Left cardiac atrium (tissue), 4 donors: Measurements from ENCODE around the gene DLL1. TPM values are rescaled to one million over a fixed set of nuclear protein-coding genes. Genes with fewer than 3 reads are reported as not detected.
A peak's percentile ranks its signal among the peaks of the same experiment; 100 is the strongest.
"Not testable (repeated sequence)": the region's sequence is repeated elsewhere in the genome, so short reads cannot be mapped to it uniquely, and the experiment has no call there.

Experiments used
- ATAC-seq, 2 donors: fragments of 200-7000 bp; cut with Tn5 transposase; one replicate each; pipeline ENCODE4 v1.9.1; 2020; ENCODE audit warnings: mild to moderate bottlenecking in 2 of 2, moderate library complexity in 2 of 2
- DNase-seq: peaks from one replicate; pipeline ENCODE4 v3.0.0-alpha.2; 2020
- intact Hi-C, 2 donors: fragments of 100-400 bp; cut with DNase I; formaldehyde crosslinking; loops; one replicate each; pipeline versions ENCODE4 v1.14.1 to v1.15.1; 2022 to 2023
- long read RNA-seq: library from polyadenylated mRNA; unstranded; transcript quantifications from one replicate; pipeline ENCODE4 v2.0.0, GENCODE V29; 2021
- total RNA-seq, 2 donors: library from RNA; stranded (reverse); fragmentation: NEBNext Ultra II Directional; extraction: Animal tissue kit (Norgen Biotek cat#: 25700); gene quantifications; one replicate each; pipeline ENCODE4 v1.2.1, GENCODE V29; 2021
- donor health status: DM: no; HTN: yes; CAD: no.
- donor health status: DM: no; HTN: yes; CAD: no; lungs with severe emphysema.
- donor health status: DM: yes; HTN: yes; CAD: no.
- donor health status: Dilated cardiomyopathy.

DLL1 gene
- total RNA-seq = 10 to 100 TPM; 19.0 to 26.8 TPM
- long read RNA-seq, transcript DLL1-201 (11 exons, 3,174 nt) = major isoform, 14 of 34 reads
- long read RNA-seq, partial matches to known transcripts = 13 of 34 reads
- long read RNA-seq, other reads (novel, unspliced or antisense) = 7 of 34 reads

DNA sequence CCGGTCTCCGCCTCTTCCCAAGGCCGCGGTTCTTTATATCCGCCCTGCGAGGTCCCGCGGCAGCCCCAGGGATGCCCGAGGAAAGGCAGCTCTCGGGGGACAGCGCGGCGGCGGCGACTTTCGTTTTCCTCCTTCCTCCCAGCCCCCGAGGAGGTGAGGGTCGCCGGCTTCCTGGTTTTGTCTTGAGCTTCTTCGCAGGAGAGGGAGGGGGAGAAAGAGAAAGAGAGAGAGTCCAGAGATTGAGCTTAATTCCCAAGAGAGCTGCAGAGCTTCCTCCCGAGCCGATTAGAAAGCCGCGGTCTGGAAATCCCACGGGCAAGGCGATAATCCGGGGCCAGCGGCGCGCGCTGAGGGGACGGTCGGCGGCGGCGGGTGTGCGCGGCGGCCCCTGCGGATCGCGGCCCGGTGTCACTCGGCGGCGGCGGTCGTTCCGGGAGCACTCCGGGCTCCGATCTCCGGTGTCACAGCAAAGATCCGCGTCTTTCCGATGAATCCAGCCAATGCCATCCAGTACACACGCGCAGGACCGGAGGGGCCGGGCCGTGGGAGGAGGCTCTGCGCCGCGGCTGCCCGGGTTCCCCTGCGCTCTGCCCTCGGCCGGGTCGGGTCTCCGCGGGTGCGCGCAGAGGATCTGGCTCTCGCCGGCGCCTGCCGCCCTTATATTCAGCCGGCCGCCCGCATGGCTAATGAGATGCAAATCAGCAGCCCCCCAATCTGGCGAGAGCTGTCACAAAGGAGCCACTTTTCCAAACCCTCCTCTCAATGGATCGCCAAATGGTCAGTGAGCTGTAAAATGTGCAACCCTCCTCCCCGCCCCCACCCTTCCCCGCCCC is at the start of gene DLL1:
Gene DLL1 (minus strand): TSS at position 783 of the 833 bp plus-strand sequence. CDS start 939 bp downstream, outside the sequence.
- peak; percentile 58 to 68 for ATAC-seq
- DNase-seq = peak; percentile 78
- intact Hi-C loops = loop anchor here (2.0 to 10.0 kb wide), 4 partner anchors 234 to 456 kb away; no protein-coding TSS in a partner anchor

GRCh38 chr6:170335199-170335598 is 44.3 kb upstream of the DLL1 start:
- intact Hi-C loops, ATAC-seq, DNase-seq: not testable (repeated sequence)

DNA sequence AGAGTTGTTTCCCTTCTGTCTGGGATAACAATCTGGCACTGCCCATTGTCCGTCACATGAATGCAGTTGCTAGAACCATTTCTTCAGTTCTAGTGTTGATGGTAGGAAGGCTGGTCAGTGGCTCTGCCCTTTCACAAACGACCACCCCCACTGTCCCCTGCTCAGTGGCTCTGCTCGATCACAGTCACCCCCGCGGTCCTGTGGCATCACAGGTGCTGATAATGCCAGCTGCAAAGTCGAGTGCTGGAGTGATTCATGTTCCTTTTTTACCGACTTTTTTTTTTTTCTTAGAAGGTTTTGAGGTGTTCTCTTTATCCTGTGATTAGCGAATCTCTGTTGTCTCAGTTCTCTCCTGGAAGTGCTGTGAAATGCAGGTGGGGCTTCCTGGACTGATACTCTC is 38.4 kb upstream of the DLL1 start:
- DNase-seq = no peak
- no peak for ATAC-seq

DNA sequence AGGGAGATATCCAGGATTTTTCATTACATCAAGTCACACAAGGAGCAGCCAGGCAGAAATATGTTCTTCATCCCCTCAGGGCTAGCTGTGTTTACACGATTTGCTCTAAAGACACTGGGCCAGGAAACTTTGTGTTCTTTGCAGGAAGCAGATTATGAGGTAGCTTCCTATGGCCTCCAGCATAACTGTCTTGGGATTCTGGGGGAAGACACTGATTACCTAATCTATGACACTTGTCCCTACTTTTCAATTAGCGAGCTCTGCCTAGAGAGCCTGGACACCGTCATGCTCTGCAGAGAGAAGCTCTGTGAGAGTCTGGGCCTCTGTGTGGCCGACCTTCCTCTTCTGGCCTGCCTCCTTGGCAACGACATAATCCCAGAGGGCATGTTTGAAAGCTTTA is 26.8 kb upstream of the DLL1 start:
- peak; percentile 20 to 33 for ATAC-seq
- no peak for DNase-seq
- intact Hi-C loops = no loop called here

More for the DNA sequence above, 38.4 kb upstream of the DLL1 start:
- intact Hi-C loops = no loop called here

- DNase-seq = no peak
- intact Hi-C loops = no loop called here
- ATAC-seq = no peak
Measured at GRCh38 chr6:170317076-170317475, 26.2 kb upstream of the DLL1 start.

DNA sequence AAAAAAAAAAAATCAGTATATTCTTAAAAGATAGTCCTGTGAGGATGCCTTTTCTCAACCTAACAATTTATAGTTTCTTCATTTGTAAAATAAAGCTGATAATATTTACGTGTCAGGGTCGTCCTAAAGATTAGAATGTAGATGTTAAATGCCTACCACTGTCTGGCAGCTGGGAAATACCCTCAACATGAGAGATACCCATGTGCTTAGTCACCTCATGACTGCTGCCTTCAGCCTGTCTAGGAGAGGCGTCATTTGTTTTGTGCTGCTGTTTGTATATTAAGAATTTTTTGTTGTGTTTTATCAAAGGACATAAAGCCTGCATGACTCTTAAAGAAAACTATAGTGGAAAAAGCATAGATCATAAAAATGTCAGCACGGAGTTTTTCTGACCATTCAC is 25.2 kb upstream of the DLL1 start:
- intact Hi-C loops = no loop called here
- DNase-seq = no peak
- no peak for ATAC-seq

DNA sequence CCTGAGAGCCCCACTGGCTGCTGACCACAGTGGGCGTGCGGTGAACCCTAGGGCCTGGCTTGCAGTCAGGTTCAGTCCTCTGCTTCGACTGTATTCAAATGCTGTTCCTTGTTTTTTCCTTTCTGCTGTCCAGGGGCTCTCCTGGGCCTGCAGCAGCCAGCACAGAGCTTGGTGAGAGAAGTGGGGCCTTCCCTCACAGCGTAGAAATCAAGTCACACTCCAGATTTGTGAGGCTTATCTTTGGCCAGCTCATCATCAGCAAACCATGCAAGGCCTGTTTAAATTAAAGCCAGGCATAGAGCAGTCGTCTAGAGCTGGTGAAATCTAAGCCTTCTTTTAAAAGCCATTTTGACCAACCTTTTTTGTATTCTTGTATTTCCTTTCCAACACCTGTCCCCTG is 24.1 kb upstream of the DLL1 start:
- DNase-seq = no peak
- intact Hi-C loops = no loop called here
- peak; percentile 67 to 81 for ATAC-seq

DNA sequence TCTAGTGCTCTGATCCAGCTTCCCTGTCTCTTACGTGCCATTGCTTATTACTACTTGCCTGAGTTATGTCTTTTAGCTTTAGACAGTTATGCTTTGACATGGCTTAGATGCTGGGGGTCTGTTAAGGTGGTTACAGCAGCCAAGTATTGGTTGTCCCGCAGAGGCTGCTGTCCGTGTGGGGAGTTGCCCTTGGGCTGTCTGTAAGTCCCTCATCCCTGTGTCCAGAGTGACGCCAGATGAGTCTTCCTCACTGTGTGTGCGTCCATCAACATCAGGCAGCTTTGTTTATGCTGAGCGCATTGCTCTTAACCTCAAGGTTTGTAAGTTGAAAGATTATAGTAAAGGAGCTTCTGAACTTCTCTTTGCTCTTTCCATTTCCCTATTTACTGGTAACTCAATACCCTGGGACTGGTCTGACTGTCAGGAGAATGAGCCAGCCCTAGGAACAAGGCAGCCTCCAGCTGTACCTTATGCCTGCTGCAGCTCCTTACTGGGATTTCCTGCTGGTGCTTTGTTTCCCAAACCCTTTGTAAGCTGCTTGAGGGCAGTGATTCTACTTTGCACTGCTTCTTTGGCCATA is 22.9 kb upstream of the DLL1 start:
- DNase-seq (no peak), ATAC-seq (peak in 1 of 2 donors; percentile 15)
- intact Hi-C loops = no loop called here

- DNase-seq (no peak), ATAC-seq (no peak)
- intact Hi-C loops = no loop called here
Measured at GRCh38 chr6:170312876-170313275, 22.0 kb upstream of the DLL1 start.

DNA sequence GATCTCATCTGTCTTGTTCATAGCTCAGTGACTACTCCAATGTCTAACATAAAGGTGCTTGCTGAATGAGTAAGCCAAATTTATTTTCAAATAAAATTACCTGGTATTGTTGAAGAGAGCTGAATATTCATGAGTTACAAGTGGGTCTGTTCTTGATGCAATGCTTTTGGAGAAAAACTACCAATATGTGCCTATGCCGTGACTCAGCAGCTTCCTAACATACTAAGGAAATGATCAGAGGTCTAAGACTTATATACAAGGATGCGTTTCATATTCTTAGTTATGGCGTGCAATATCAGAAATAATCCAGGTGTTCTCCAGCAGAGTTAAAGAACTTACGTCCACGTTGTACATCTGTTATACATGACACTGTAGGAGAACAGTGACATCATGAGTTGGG is 20.8 kb upstream of the DLL1 start:
- no peak for ATAC-seq
- no peak for DNase-seq
- intact Hi-C loops = no loop called here

- intact Hi-C loops = no loop called here
- DNase-seq = no peak
- no peak for ATAC-seq
Measured at GRCh38 chr6:170308761-170309160, 17.9 kb upstream of the DLL1 start.

GRCh38 chr6:170307080-170307545 is 16.2 kb upstream of the DLL1 start:
- intact Hi-C loops = no loop called here

GRCh38 chr6:170306324-170307079 is 15.6 kb upstream of the DLL1 start, which contains the start of gene FAM120B:
Gene FAM120B (plus strand): TSS chr6:170306758. CDS start chr6:170317391, 10,633 bp downstream.
- intact Hi-C loops = no loop called here
- DNase-seq (peak; percentile 99), ATAC-seq (peak; percentile 99)

More at GRCh38 chr6:170307080-170307545, 16.2 kb upstream of the DLL1 start:
- DNase-seq (no peak), ATAC-seq (no peak)

- peak in 1 of 2 donors; percentile 36 for ATAC-seq
- intact Hi-C loops = no loop called here
Measured at GRCh38 chr6:170305805-170306323, 15.0 kb upstream of the DLL1 start.

DNA sequence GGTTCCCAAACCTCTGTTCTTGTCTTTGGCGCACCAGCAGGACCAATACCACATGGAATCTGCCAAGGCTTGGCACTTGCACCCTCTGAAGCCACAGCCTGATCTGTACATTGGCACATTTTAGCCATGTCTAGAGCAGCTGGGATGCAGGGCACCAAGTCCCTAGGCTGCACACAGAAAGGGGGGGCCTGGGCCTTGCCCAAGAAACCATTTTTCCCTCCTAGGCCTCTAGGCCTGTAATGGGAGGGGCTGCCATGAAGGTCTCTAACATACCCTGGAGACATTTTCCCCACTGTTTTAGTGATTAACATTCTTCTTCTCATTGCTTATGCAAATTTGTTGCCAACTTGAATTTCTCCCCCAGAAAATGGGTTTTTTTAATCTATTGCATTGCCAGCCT is 10.3 kb upstream of the DLL1 start:
- intact Hi-C loops = no loop called here
- ATAC-seq = no peak

More at GRCh38 chr6:170305805-170306323, 15.0 kb upstream of the DLL1 start:
- no peak for DNase-seq

DNA sequence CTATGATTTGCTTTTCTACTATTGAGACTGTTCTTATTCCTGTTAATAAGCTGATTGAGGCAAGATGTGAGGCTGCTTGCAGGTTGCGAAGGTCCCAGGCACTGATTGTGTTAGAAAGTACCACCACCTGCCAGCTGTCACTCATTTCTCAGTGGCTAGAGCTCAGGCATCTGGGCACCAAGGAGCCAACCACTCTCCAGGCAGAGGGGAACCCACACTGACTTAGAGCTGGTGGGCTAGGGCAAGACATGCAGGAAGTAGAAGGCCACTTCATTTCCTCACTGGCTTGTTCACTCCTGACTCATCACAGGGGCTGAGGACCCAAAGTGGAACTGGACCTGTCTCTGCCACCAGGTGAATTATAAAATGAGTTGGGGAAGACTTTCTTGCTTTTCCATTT is 7.8 kb upstream of the DLL1 start:
- DNase-seq = no peak
- ATAC-seq = no peak
- intact Hi-C loops = loop anchor here (5.0 to 10.0 kb wide), 4 partner anchors 226 to 464 kb away; no protein-coding TSS in a partner anchor

More for the DNA sequence above, 10.3 kb upstream of the DLL1 start:
- no peak for DNase-seq

- no peak for DNase-seq
- intact Hi-C loops = loop anchor here (5.0 to 10.0 kb wide), 4 partner anchors 227 to 463 kb away; no protein-coding TSS in a partner anchor
- no peak for ATAC-seq
Measured at GRCh38 chr6:170297576-170298330, 6.9 kb upstream of the DLL1 start.
